Activated CD8-positive, alpha-beta memory T cell treated with anti-CD3 and anti-CD28 coated beads for 1 hour (primary cell): Measurements from ENCODE around the gene FBXW11.
"Not testable (repeated sequence)": the region's sequence is repeated elsewhere in the genome, so short reads cannot be mapped to it uniquely, and the experiment has no call there.

Experiments
- DNase-seq, 2 donors: peaks; one replicate each; pipeline ENCODE4 v3.0.0-alpha.2; 2020; ENCODE audit warnings: low read depth in 1 of 2; ENCODE audit errors: extremely low read depth in 1 of 2

FBXW11 gene

GRCh38 chr5:171956314-171956713 is 50.1 kb downstream of the FBXW11 start:
- no peak for DNase-seq

DNA sequence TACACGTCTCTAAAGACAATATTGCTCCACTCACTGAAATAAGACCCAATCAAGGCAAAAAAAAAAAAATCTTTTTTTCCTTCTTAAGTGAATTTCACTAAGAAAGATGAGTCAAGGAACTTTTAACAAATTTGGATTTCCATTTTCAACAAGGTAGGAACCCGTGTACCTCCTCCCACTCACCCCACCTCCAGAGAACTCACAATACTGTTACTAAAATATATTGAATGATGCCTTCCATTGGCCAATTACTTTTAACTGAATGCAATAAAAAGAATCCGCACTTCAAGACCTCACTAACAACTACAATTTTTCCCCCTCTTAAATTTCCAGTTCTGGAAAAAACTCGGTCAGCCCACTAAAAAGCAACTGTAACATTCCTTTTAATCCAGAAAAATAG is 50.7 kb downstream of the FBXW11 start:
- no peak for DNase-seq

DNA sequence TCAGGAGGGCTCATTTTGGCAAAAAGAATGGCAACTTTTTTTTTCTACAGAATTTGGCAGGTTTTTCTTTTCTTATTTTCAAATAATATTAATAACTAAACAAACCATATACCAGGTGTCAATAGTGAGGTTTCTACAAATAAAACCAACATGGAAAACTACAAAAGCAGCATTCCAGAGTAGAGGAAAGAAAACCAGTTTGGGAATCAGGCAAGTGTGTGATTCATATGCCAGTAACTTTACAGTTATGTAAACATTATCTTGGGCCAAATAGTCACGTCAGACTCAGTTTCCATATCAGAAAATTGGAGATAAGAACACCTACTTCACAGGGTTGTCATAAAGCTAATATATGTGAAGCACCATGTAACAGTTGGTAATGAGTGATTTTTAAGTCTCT is 51.7 kb downstream of the FBXW11 start:
- no peak for DNase-seq

DNA sequence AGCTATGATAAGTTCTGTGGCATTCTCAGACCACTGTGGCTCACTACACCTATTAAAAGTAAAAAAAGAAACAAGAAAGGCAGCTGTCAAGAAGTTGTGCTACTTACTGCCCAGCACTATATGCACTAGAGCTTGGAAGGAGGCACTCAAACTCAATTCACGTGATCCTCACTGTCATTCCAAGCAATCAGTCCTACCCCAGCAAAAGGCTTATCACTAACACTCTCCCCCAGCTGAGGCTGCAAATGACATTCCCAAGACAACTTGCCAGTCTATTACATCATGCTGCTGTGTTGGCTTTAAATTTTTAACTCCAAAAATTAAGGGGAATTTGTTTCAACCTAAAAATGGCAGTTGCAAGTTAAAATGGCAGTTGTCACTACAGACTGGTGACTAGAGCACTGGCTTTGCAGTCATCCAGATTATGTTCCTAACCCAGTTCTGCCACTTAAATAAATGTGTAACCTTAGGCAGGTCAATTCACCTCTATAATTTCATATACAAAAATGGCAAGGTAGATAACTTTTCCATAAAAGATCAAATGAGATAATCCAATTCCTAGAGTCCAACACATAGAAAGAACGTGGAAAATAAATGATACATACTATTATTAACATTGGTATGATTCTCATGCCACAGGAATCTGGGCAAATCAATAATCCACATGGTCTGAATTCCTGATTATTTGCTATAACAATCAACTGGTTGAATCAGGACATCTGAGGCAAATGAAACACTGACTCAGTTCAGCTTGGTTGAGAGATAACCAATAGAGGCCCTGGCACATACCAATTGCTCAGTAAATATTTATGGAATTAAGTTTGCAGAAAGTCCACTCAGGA is 52.4 kb downstream of the FBXW11 start:
- DNase-seq: no peak

DNA sequence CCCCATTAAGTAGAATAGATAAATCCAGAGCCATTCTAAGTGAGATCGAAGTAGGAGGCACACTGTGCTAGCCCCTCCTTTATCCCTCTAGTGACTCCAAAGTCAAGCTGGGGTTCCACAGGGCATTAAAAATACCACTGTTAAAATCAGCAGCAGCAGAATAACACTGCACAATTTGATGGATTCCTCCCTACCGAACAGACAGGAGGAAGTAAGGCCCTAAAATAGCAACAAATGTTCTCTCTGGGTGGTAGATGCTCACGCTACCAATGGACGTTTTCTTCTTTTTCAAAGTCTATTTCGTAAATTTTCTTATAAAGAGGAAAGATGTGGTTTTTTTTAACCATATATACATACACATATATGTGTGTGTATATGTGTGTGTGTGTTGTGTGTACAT is 54.4 kb downstream of the FBXW11 start:
- no peak for DNase-seq

DNA sequence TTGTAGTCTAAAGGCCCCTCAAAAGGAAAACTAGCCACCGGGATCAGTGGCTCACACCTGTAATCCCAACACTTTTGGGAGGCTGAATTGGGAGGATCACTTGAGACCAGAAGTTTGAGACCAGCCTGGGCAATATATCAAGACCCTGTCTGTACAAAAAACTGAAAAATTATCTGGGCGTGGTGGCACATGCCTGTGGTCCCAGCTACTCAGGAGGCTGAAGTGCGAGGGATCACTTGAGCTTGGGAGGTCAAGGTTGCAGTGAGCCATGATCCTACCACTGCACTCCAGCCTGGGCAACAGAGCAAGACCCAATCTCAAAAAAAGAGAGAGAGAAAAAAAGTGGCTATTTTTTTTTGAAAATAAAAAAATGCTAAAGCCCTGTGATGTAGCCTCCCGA is 55.2 kb downstream of the FBXW11 start:
- no peak for DNase-seq

GRCh38 chr5:171946000-171946781 is 60.2 kb downstream of the FBXW11 start:
- no peak for DNase-seq

DNA sequence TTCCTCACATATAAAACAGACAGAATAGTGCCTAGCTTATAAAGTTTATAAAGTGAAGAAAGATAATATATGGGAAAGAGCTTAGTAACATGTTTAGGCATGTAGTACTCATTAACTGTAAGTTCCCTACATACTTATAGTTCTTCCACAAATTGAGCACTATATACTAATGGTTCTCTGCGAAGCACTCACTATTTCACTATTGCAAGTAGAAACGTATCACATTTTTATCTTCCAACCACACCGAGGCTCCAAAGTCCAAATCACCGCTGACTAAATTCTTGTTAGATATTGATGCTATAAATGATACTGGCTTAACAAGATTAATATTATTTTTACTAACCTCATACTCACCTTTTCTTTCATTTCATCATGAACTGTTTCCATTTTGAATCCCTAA is 61.0 kb downstream of the FBXW11 start:
- DNase-seq: no peak

DNA sequence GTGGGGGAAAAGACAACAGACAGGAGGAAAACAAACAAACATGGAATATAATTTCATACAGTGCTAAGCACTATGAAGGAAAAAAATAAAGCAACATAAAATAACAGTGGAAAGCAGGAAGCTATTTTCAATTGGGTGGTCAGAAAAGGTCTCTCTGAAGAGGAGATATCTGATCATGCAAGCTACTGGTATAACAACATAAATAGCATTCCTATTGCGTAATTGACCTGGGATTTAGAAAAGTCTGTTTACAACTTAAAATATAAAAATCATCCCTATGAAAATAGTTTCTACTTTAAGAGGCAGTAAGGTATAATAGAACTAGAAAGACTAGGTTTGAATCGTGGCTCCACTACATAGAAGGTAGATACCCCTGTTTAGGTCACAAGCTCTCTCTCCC is 61.4 kb downstream of the FBXW11 start:
- DNase-seq: no peak

- DNase-seq: not testable (repeated sequence)
These were observed 64.3 kb downstream of the FBXW11 start for GRCh38 chr5:171942112-171942516.

DNA sequence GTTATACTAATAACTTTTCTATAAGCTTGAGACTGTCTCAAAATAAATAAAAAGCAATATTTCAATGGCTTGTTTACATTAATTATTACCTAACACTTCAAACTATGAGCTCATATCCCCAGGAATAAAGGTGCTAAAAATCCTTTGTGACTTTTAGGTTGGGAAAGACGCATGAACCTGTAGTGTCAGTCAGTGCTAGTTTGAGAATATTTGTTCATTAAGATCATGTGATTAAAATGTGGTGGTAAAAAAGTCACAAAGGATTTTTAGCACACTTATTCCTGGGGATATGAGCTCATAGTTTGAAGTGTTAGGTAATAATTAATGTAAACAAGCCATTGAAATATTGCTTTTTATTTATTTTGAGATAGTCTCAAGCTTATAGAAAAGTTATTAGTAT is 64.8 kb downstream of the FBXW11 start:
- DNase-seq: not testable (repeated sequence)

GRCh38 chr5:171941275-171941674 is 65.2 kb downstream of the FBXW11 start:
- DNase-seq: not testable (repeated sequence)

DNA sequence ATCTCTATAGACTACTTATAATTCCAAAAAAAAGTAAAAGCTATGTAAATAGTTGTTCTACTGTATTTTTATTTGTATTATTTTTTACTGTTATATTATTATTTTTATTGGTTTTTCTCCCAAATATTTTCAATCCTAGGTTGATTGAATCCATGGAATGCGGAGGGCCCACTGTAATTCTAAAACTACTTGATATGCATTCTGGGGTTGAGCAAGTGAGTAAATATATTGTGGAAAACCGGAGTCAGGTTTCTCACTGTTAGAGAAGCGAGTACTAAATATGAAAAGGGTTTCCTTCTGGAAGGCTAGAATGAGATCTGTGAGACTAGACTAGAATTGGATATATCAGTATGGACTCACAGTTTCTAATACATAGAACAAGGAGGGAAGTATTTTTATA is 66.5 kb downstream of the FBXW11 start:
- no peak for DNase-seq

GRCh38 chr5:171938358-171938757 is 68.1 kb downstream of the FBXW11 start:
- no peak for DNase-seq

- DNase-seq: no peak
These were observed 69.1 kb downstream of the FBXW11 start for GRCh38 chr5:171937351-171937750.

GRCh38 chr5:171934586-171934985 is 71.9 kb downstream of the FBXW11 start:
- DNase-seq: no peak

- DNase-seq: no peak
These were observed 75.3 kb downstream of the FBXW11 start for GRCh38 chr5:171931163-171931562.

- no peak for DNase-seq
These were observed 79.0 kb downstream of the FBXW11 start for GRCh38 chr5:171927345-171927941.

- no peak for DNase-seq
These were observed 80.1 kb downstream of the FBXW11 start for GRCh38 chr5:171926311-171926710.

- DNase-seq: no peak
These were observed 81.8 kb downstream of the FBXW11 start for GRCh38 chr5:171924493-171925122.

GRCh38 chr5:171920765-171921391 is 85.6 kb downstream of the FBXW11 start:
- no peak for DNase-seq
